ENCODE results near the gene RORC. TPM values are rescaled to one million over a fixed set of nuclear protein-coding genes. Genes with fewer than 3 reads are reported as not detected.

Gene RORC
- total and polyA plus RNA-seq, 2 donors (not counting 1 experiment from before 2014, with no cell fraction given): 0.17 TPM; not detected in 1

DNA sequence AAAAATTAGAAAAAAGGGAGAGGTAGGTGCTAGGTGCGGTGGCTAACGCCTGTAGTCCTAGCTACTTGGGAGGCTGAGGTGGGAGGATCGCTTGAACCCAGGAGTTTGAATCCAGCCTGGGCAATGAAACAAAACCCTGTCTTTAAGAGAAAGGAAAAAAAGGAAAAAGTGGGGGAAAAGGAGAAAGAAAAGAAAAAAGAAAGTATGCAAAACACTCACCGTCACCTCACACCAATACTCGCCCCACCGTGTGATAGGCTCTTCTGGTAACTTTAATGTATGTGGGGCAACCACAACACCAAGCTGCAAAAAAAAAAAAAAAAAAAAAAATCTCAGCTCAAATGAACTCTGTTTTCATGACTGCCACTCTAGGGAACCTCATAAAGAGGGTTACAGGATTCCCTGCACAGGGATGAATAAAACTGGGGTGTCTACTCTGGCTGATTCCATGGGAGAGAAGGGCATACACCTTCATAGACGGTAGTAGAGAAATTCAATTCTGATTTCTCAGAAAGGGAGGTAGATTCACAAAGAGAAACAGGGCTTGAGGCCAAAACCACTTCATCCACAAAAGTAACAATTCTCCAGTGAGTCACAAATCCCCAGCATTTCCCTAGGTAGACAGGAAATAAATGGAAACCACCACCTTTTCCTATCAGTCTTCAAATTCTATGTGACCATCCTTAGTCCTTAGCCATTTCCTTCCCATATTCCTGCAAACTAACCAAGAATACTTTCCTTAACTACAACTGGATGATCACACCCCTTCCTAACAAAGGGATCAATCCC lies 70.8 kb downstream of the RORC start:
- Histone ChIP-seq H4K20me1 (ENCODE audit: control insufficient read depth, extremely low read depth, insufficient read depth, low read length) (no peaks in the 10 kb centered on the region), H3K27me3 (ENCODE audit: control insufficient read depth, insufficient read depth, low read length) (no peaks in the 10 kb centered on the region), H3K36me3 (ENCODE audit: control insufficient read depth, insufficient read depth, low read length) (peaks cover 4% of the 10 kb centered on the region), H3K79me2 (ENCODE audit: control insufficient read depth, insufficient read depth, low read length) (no peaks in the 10 kb centered on the region), H3K27ac (ENCODE audit: insufficient read depth, low read length) (no peak overlapping the region), H3K9me3 (ENCODE audit: control insufficient read depth, insufficient read depth, low read depth, low read length) (no peaks in the 10 kb centered on the region), H2AFZ (ENCODE audit: low read length) (no peak overlapping the region), H3K4me2 (ENCODE audit: extremely low read depth, insufficient read depth, low read length) (no peak overlapping the region), H3K4me1 (ENCODE audit: control insufficient read depth, extremely low read depth, insufficient read depth, low read length) (peaks cover 3% of the 10 kb centered on the region), H3K9ac (ENCODE audit: insufficient read depth, low read length) (no peak overlapping the region), H3K4me3 (replicated peaks in 1 of 4; ENCODE audit: control extremely low read depth in 1 of 4, insufficient read depth in 1 of 4, low read depth in 3 of 4, low read length in 4 of 4) (no peak overlapping the region)
- TF ChIP-seq, protein P1, sequence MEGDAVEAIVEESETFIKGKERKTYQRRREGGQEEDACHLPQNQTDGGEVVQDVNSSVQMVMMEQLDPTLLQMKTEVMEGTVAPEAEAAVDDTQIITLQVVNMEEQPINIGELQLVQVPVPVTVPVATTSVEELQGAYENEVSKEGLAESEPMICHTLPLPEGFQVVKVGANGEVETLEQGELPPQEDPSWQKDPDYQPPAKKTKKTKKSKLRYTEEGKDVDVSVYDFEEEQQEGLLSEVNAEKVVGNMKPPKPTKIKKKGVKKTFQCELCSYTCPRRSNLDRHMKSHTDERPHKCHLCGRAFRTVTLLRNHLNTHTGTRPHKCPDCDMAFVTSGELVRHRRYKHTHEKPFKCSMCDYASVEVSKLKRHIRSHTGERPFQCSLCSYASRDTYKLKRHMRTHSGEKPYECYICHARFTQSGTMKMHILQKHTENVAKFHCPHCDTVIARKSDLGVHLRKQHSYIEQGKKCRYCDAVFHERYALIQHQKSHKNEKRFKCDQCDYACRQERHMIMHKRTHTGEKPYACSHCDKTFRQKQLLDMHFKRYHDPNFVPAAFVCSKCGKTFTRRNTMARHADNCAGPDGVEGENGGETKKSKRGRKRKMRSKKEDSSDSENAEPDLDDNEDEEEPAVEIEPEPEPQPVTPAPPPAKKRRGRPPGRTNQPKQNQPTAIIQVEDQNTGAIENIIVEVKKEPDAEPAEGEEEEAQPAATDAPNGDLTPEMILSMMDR (conservative IDR thresholded peaks at IDR 0.05 in 1 of 2, IDR thresholded peaks at IDR 0.05 in 1 of 2; ENCODE audit: low read depth in 1 of 2, low read length in 2 of 2): no peak
- TF ChIP-seq EZH2 (IDR thresholded peaks at IDR 0.05; ENCODE audit: low read length, missing control alignments): no peak
- peak in 1 of 2 donors; percentile 41 for DNase-seq (ENCODE audit: low read depth in 2 of 2)

DNA sequence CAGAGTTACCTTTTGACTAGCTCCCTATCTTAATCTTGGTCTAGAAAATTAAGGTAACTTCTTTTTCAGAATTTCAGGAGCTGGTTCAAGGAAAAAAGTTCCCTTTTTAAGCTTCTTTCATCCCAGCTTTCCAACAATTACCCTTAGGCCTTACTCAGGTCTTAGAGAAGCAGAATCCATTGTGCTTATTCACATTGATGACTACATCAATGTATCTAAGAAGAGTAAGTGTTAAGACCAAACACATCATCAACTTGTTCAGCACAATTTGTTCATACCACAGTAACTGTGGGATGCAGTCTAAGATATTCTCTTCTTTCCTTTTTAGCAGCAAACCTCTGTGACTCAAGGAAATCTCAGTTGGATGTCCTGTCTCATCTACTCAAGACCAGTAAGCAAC lies 72.4 kb downstream of the RORC start:
- Histone ChIP-seq H3K9me3 (ENCODE audit: control insufficient read depth, insufficient read depth, low read depth, low read length) (no peaks in the 10 kb centered on the region), H3K4me2 (ENCODE audit: extremely low read depth, insufficient read depth, low read length) (no peak overlapping the region), H3K4me1 (ENCODE audit: control insufficient read depth, extremely low read depth, insufficient read depth, low read length) (peaks cover 3% of the 10 kb centered on the region), H3K9ac (ENCODE audit: insufficient read depth, low read length) (no peak overlapping the region), H3K27ac (ENCODE audit: insufficient read depth, low read length) (no peak overlapping the region), H3K36me3 (ENCODE audit: control insufficient read depth, insufficient read depth, low read length) (peaks cover 4% of the 10 kb centered on the region), H4K20me1 (ENCODE audit: control insufficient read depth, extremely low read depth, insufficient read depth, low read length) (no peaks in the 10 kb centered on the region), H3K4me3 (replicated peaks in 1 of 4; ENCODE audit: control extremely low read depth in 1 of 4, insufficient read depth in 1 of 4, low read depth in 3 of 4, low read length in 4 of 4) (no peak overlapping the region), H2AFZ (ENCODE audit: low read length) (no peak overlapping the region), H3K79me2 (ENCODE audit: control insufficient read depth, insufficient read depth, low read length) (no peaks in the 10 kb centered on the region), H3K27me3 (ENCODE audit: control insufficient read depth, insufficient read depth, low read length) (no peaks in the 10 kb centered on the region)
- TF ChIP-seq EZH2 (IDR thresholded peaks at IDR 0.05; ENCODE audit: low read length, missing control alignments): no peak
- TF ChIP-seq, protein P1 (conservative IDR thresholded peaks at IDR 0.05 in 1 of 2, IDR thresholded peaks at IDR 0.05 in 1 of 2; ENCODE audit: low read depth in 1 of 2, low read length in 2 of 2): no peak
- DNase-seq (ENCODE audit: low read depth in 2 of 2): peak in 1 of 2 donors; percentile 2

DNA sequence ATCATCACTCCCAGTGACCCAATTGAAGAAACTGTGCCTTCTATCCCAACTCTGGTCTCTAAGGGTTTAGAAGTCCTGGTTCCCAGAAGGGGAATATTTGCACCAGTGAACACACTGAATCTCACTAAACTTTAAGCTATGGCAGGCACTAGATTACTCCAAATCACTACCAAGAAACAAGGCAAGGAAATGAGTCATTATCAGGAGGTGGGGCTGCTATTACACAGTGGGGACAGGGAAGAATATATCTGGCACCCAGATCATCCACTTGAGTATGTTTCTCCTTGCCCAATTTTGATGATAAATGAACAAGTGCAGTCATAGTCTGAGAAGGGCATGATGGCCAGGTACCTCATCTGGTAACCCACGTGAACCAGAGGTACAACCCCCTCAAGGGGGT lies 75.3 kb downstream of the RORC start:
- no peak for TF ChIP-seq EZH2 (IDR thresholded peaks at IDR 0.05; ENCODE audit: low read length, missing control alignments)
- TF ChIP-seq, protein P1 (conservative IDR thresholded peaks at IDR 0.05 in 1 of 2, IDR thresholded peaks at IDR 0.05 in 1 of 2; ENCODE audit: low read depth in 1 of 2, low read length in 2 of 2): no peak
- Histone ChIP-seq H3K36me3 (ENCODE audit: control insufficient read depth, insufficient read depth, low read length) (peaks cover 4% of the 10 kb centered on the region), H3K9ac (ENCODE audit: insufficient read depth, low read length) (no peak overlapping the region), H3K4me3 (replicated peaks in 1 of 4; ENCODE audit: control extremely low read depth in 1 of 4, insufficient read depth in 1 of 4, low read depth in 3 of 4, low read length in 4 of 4) (no peak overlapping the region), H2AFZ (ENCODE audit: low read length) (no peak overlapping the region), H4K20me1 (ENCODE audit: control insufficient read depth, extremely low read depth, insufficient read depth, low read length) (no peaks in the 10 kb centered on the region), H3K27me3 (ENCODE audit: control insufficient read depth, insufficient read depth, low read length) (no peaks in the 10 kb centered on the region), H3K9me3 (ENCODE audit: control insufficient read depth, insufficient read depth, low read depth, low read length) (no peaks in the 10 kb centered on the region), H3K4me2 (ENCODE audit: extremely low read depth, insufficient read depth, low read length) (no peak overlapping the region), H3K27ac (ENCODE audit: insufficient read depth, low read length) (no peak overlapping the region), H3K4me1 (ENCODE audit: control insufficient read depth, extremely low read depth, insufficient read depth, low read length) (peaks cover 3% of the 10 kb centered on the region), H3K79me2 (ENCODE audit: control insufficient read depth, insufficient read depth, low read length) (no peaks in the 10 kb centered on the region)
- peak; percentile 5 to 31 for DNase-seq (ENCODE audit: low read depth in 2 of 2)

Other genes with a start within 250 kb of the RORC start
- 31.1 and 38.1 TPM in 2 replicates for gene SNX27, start 219.8 kb downstream of the RORC start, total RNA-seq
- 24.4 and 29.5 TPM in 2 replicates for gene SNX27, start 219.8 kb downstream of the RORC start, polyA plus RNA-seq
- gene CELF3, start 115.0 kb downstream of the RORC start, total RNA-seq: not detected in 2 replicates
- gene CELF3, start 115.0 kb downstream of the RORC start, polyA plus RNA-seq: not detected in 2 replicates
- not detected in 2 replicates for gene RIIAD1, start 110.3 kb downstream of the RORC start, total RNA-seq
- gene RIIAD1, start 110.3 kb downstream of the RORC start, polyA plus RNA-seq: not detected in 2 replicates
- gene MRPL9, start 68.3 kb downstream of the RORC start, total RNA-seq: 86.5 and 91.4 TPM in 2 replicates
- 58.3 and 79.2 TPM in 2 replicates for gene MRPL9, start 68.3 kb downstream of the RORC start, polyA plus RNA-seq
- 1.8 and 5.6 TPM in 2 replicates for gene TDRKH, start 41.3 kb downstream of the RORC start, total RNA-seq
- gene TDRKH, start 41.3 kb downstream of the RORC start, polyA plus RNA-seq: 1.8 and 2.1 TPM in 2 replicates
- gene LINGO4, start 26.4 kb downstream of the RORC start, total RNA-seq: not detected in 2 replicates
- not detected in 2 replicates for gene LINGO4, start 26.4 kb downstream of the RORC start, polyA plus RNA-seq
- not detected in 2 replicates for gene C2CD4D, start 8.0 kb upstream of the RORC start, total RNA-seq
- gene C2CD4D, start 8.0 kb upstream of the RORC start, polyA plus RNA-seq: not detected in 2 replicates
- gene THEM5, start 21.9 kb upstream of the RORC start, total RNA-seq: not detected in 2 replicates
- gene THEM5, start 21.9 kb upstream of the RORC start, polyA plus RNA-seq: not detected in 2 replicates
- gene THEM4, start 77.7 kb upstream of the RORC start, total RNA-seq: 4.6 and 6.4 TPM in 2 replicates
- gene THEM4, start 77.7 kb upstream of the RORC start, polyA plus RNA-seq: 15.8 and 18.7 TPM in 2 replicates
- gene S100A10, start 162.1 kb upstream of the RORC start, total RNA-seq: 136 and 141 TPM in 2 replicates
- gene S100A10, start 162.1 kb upstream of the RORC start, polyA plus RNA-seq: 599 and 750 TPM in 2 replicates
- gene S100A11, start 205.2 kb upstream of the RORC start, total RNA-seq: 21.3 and 55.8 TPM in 2 replicates
- gene S100A11, start 205.2 kb upstream of the RORC start, polyA plus RNA-seq: 1,144 and 1,638 TPM in 2 replicates

Measured in fibroblast of lung (primary cell).